ENCODE data around the gene POU6F2.

The POU6F2 gene

GRCh38 chr7:39095875-39096619, 118.3 kb downstream of the POU6F2 start:
- ChIA-PET POLR2A (no interaction called here), CTCF (interaction anchor here (0.6 kb wide), 1 partner anchor 325 kb away, joined by 3 read pairs; no protein-coding TSS in a partner anchor)
- no peak overlapping the region for H3K4me3 ChIP-seq (ENCODE audit: low read depth, low read length)
- TF ChIP-seq OVOL3 (tag by site-specific recombination; IDR thresholded peaks at IDR 0.05) (no peak), SP2 (tag by site-specific recombination; IDR thresholded peaks at IDR 0.05) (no peak), ZBTB48 (tag by site-specific recombination; IDR thresholded peaks at IDR 0.05) (no peak), ZBTB11 (tag by site-specific recombination; conservative IDR thresholded peaks at IDR 0.05; ENCODE audit: low read depth) (no peak), ZFHX2 (tag by site-specific recombination; conservative IDR thresholded peaks at IDR 0.05) (no peak), ZNF133 (tag by site-specific recombination; IDR thresholded peaks at IDR 0.05) (no peak), ZNF112 (tag by site-specific recombination; IDR thresholded peaks at IDR 0.05) (no peak), REST (tag by site-specific recombination; IDR thresholded peaks at IDR 0.05) (no peak), ZNF350 (tag by site-specific recombination; IDR thresholded peaks at IDR 0.05) (no peak), ZNF571 (tag by site-specific recombination; IDR thresholded peaks at IDR 0.05) (no peak), ZBTB10 (tag by site-specific recombination; IDR thresholded peaks at IDR 0.05) (no peak), ZNF16 (tag by site-specific recombination; IDR thresholded peaks at IDR 0.05; ENCODE audit: low read depth) (no peak), ZNF776 (tag by site-specific recombination; IDR thresholded peaks at IDR 0.05; ENCODE audit: borderline replicate concordance) (no peak), ZNF157 (tag by site-specific recombination; IDR thresholded peaks at IDR 0.05) (no peak), ZNF19 (tag by site-specific recombination; IDR thresholded peaks at IDR 0.05; ENCODE audit: low read depth) (no peak), WT1 (tag by site-specific recombination; IDR thresholded peaks at IDR 0.05) (no peak), CTCF (tag by site-specific recombination; IDR thresholded peaks at IDR 0.05) (no peak), ZNF837 (tag by site-specific recombination; IDR thresholded peaks at IDR 0.05) (no peak)
- H3K27ac ChIP-seq (ENCODE audit: extremely low read depth, low read depth, low read length), result no peak overlapping the region
- H3K9me3 ChIP-seq (ENCODE audit: control insufficient read depth, insufficient read depth, low read depth, low read length), result no peaks in the 10 kb centered on the region
- H3K36me3 ChIP-seq (ENCODE audit: control insufficient read depth in 2 of 2, insufficient read depth in 1 of 2, low read length in 2 of 2), result no peaks in the 10 kb centered on the region
- H3K4me1 ChIP-seq (ENCODE audit: control insufficient read depth, insufficient read depth, low read length), result no peaks in the 10 kb centered on the region

All from HEK293 (cell line).